Calu3 (cell line): ENCODE data around the gene B3GNT3. TPM values are rescaled to one million over a fixed set of nuclear protein-coding genes. Genes with fewer than 3 reads are reported as not detected.

ENCODE experiments used
- BruUV-seq: library from RNA; stranded (reverse); fragments of 400-500 nt; replicated peaks from 2 replicates; lab custom pipeline; 2021; lab: Mats Ljungman, UMichigan
- CTCF ChIA-PET: fragments of 300-600 bp; sonication (Branson Sonifier 250); formaldehyde crosslinking; loops from one replicate; lab custom pipeline; 2022; ENCODE audit warnings: antibody characterized with exemption; lab: Charles Lee
- DNase-seq: peaks from one replicate; pipeline ENCODE4 v3.0.0; 2022
- H3K27ac Mint-ChIP-seq: one replicate; pipeline ENCODE4 v1.8.0; 2022; ENCODE audit warnings: mixed read lengths; ENCODE audit not compliant: unreplicated experiment
- H3K27me3 Mint-ChIP-seq: one replicate; pipeline ENCODE4 v1.8.0; 2022; ENCODE audit warnings: mixed read lengths; ENCODE audit not compliant: unreplicated experiment
- H3K36me3 Mint-ChIP-seq: one replicate; pipeline ENCODE4 v1.8.0; 2022; ENCODE audit warnings: mild to moderate bottlenecking, moderate library complexity, mixed read lengths; ENCODE audit not compliant: insufficient read depth, unreplicated experiment
- H3K4me1 Mint-ChIP-seq: one replicate; pipeline ENCODE4 v1.8.0; 2022; ENCODE audit warnings: mild to moderate bottlenecking, low read depth, mixed read lengths; ENCODE audit not compliant: unreplicated experiment
- H3K4me3 Mint-ChIP-seq: one replicate; pipeline ENCODE4 v1.8.0; 2022; ENCODE audit warnings: mild to moderate bottlenecking, low read depth, moderate library complexity, mixed read lengths; ENCODE audit not compliant: unreplicated experiment
- H3K9me3 Mint-ChIP-seq: one replicate; pipeline ENCODE4 v1.8.0; 2022; ENCODE audit warnings: low read depth, mixed read lengths; ENCODE audit not compliant: unreplicated experiment
- CTCF ChIP-seq: fragments of 200-600 bp; IDR thresholded peaks from one replicate; pipeline ENCODE4 v1.8.0; 2022; ENCODE audit warnings: antibody characterized with exemption; ENCODE audit not compliant: unreplicated experiment
- intact Hi-C: fragments of 100-400 bp; cut with micrococcal nuclease; formaldehyde crosslinking; loops from one replicate; pipeline ENCODE4 v1.10.0; 2022; ENCODE audit not compliant: unreplicated experiment
- total RNA-seq: library from RNA; stranded (reverse); gene quantifications from 2 replicates; pipeline ENCODE4 v1.2.3, GENCODE V29; 2022

The B3GNT3 gene
- total RNA-seq, 1 experiment from 2014 or later = 75.1 TPM

GRCh38 chr19:17805427-17805826 lies 10.5 kb downstream of the B3GNT3 start:
- peak overlapping the region; percentile 50 for H3K27ac Mint-ChIP-seq
- H3K4me3 Mint-ChIP-seq = no peak overlapping the region
- BruUV-seq = no TSS peak
- peaks cover 54% of the 10 kb centered on the region for H3K36me3 Mint-ChIP-seq
- CTCF ChIA-PET = no interaction called here
- no peaks in the 10 kb centered on the region for H3K27me3 Mint-ChIP-seq
- TF ChIP-seq CTCF = no peak
- no peaks in the 10 kb centered on the region for H3K9me3 Mint-ChIP-seq
- peaks cover 38% of the 10 kb centered on the region for H3K4me1 Mint-ChIP-seq
- no peak for DNase-seq
- intact Hi-C loops = no loop called here

- no TSS peak for BruUV-seq
- DNase-seq = no peak
- Mint-ChIP-seq H3K4me1 (peaks cover 37% of the 10 kb centered on the region), H3K36me3 (peaks cover 63% of the 10 kb centered on the region), H3K27ac (peak overlapping the region; percentile 82), H3K9me3 (no peaks in the 10 kb centered on the region), H3K4me3 (no peak overlapping the region), H3K27me3 (no peaks in the 10 kb centered on the region)
- CTCF ChIA-PET = no interaction called here
- intact Hi-C loops = no loop called here
- TF ChIP-seq CTCF = no peak
These were observed 12.0 kb downstream of the B3GNT3 start for GRCh38 chr19:17806945-17807344.

DNA sequence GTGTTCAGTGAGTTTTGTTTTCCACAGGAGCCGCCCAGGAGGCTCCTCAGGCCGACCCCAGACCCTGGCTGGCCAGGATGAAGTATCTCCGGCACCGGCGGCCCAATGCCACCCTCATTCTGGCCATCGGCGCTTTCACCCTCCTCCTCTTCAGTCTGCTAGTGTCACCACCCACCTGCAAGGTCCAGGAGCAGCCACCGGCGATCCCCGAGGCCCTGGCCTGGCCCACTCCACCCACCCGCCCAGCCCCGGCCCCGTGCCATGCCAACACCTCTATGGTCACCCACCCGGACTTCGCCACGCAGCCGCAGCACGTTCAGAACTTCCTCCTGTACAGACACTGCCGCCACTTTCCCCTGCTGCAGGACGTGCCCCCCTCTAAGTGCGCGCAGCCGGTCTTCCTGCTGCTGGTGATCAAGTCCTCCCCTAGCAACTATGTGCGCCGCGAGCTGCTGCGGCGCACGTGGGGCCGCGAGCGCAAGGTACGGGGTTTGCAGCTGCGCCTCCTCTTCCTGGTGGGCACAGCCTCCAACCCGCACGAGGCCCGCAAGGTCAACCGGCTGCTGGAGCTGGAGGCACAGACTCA lies 12.9 kb downstream of the B3GNT3 start:
- DNase-seq = no peak
- no peak for TF ChIP-seq CTCF
- CTCF ChIA-PET = no interaction called here
- no peak overlapping the region for H3K27ac Mint-ChIP-seq
- H3K4me3 Mint-ChIP-seq = no peak overlapping the region
- H3K36me3 Mint-ChIP-seq = peaks cover 66% of the 10 kb centered on the region
- peaks cover 29% of the 10 kb centered on the region for H3K4me1 Mint-ChIP-seq
- intact Hi-C loops = no loop called here
- H3K27me3 Mint-ChIP-seq = no peaks in the 10 kb centered on the region
- no TSS peak for BruUV-seq
- no peaks in the 10 kb centered on the region for H3K9me3 Mint-ChIP-seq

DNA sequence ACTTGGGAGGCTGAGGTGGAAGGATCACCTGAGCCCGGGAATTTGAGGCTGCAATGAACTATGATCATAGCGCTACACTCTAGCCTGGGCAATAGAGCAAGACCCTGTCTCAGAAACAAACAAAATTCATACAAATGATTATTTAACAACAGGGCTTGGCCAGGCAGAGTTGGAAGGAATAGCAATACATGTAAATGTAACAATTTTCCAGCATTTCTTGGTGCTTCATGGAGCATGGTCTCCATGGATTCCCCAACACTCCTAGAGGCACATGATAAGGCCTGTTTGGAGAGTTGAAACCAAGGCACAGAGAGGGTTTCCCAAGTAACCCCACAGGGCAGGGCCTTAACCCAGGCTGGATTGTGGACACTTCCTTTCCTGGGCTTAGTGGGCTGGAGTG lies 16.2 kb downstream of the B3GNT3 start:
- TF ChIP-seq CTCF = no peak
- CTCF ChIA-PET = no interaction called here
- Mint-ChIP-seq H3K9me3 (no peaks in the 10 kb centered on the region), H3K27ac (no peak overlapping the region), H3K4me3 (no peak overlapping the region), H3K36me3 (peaks cover 66% of the 10 kb centered on the region), H3K4me1 (peaks cover 7% of the 10 kb centered on the region), H3K27me3 (no peaks in the 10 kb centered on the region)
- intact Hi-C loops = no loop called here
- no TSS peak for BruUV-seq
- no peak for DNase-seq
